GM21723 (cell line): Measurements from ENCODE around the gene EBPL.

Experiments
- ATAC-seq: cut with Tn5 transposase; IDR thresholded peaks from one replicate; pipeline ENCODE4 v1.9.1; 2021; ENCODE audit warnings: mild to moderate bottlenecking, moderate library complexity; ENCODE audit not compliant: unreplicated experiment

The EBPL gene

DNA sequence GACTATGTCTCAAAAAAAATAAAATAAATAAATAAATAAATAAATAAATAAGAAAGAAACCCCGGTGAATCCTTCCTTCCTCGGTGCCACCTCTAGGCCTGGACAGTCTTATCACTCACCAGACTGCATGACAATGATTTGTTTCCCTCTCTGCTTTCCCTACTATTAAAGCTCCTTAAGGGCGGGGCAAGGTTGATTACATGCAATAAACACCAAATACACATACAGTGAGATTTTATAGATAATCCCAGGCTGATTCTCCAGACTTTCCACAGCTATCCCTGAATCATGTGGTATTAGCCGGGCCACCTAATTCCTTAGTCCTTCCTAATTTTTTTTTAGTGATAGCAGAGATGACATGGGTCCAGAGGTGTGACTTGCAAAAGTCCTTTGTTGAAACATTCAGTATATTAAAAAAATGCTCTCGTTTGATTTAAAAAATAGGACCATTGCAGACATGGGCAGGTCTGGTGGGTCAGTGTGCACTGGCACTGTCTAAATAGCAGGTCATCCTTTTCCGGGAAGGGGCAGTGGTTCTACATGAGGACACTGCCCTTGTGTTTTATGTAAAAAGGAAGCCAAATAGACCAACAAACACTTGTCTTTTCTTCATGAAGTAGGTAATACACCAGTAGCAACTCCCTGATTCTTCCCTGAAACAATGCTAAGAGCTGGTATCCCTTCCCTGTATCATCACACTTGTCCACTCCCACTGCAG lies 14.5 kb downstream of the EBPL start:
- no peak for ATAC-seq

DNA sequence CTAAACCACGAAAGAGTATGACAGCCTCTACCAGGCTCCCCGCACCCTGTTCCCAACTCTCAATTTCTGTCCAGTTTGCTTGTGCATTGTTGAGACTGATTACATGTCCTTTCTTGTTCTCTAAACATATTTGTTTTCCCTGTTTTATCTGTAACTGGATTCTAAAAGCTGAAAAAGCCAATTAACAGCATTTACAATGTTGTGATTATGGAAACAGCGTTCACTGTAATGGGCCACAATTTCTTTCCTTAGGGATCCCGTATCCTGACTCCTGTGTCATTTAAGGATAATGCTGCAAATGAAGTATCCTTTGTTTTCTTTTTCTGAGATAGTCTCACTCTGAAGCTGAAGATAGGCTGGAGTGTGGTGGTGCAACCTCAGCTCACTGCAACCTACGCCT lies 20.5 kb downstream of the EBPL start:
- no peak for ATAC-seq

DNA sequence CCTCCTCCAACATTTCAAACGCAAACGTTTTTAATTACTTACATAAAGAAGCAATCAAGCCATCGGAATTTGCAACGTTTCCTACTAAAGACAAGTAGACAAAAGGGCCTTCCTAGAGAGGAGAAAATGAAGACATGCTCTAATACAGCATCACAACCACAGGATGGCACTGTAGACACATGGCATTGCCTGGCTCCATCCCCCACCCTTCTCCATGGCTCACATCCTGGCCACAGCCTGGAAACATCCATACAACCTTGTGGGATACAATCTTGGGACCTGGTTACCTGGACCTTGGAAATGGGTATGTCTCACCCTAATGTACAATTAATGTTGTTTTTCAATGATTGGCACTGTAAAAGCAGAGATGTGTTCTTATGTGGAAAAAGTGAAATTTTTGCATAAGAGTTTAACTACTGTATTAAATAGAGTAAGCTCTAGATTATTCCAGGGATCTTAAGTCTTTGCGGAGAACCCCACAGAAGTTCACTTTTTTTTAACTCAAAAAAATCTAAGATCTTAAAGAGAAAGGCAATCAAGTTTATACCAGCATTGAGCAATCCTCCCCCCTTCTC lies 21.5 kb downstream of the EBPL start:
- no peak for ATAC-seq

DNA sequence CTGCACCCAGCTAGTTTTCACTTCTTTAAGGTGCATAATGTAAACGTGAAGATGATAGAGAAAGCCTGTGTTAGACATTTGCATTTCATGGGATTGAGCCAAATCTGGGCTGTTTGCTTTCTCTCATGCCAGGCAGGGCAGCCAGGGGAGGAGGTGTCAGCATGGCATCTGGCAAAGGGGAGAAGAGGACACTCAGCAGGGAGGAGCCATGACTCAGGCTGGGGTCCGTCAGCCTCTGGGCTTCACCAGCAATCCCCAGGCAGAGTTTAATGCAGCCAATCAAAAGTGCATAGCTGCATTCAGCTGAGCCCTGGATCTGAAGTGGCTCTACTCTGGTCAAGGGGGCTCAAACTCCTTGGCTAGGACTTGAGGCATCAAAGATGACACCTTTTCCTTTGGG lies 23.5 kb downstream of the EBPL start:
- no peak for ATAC-seq

DNA sequence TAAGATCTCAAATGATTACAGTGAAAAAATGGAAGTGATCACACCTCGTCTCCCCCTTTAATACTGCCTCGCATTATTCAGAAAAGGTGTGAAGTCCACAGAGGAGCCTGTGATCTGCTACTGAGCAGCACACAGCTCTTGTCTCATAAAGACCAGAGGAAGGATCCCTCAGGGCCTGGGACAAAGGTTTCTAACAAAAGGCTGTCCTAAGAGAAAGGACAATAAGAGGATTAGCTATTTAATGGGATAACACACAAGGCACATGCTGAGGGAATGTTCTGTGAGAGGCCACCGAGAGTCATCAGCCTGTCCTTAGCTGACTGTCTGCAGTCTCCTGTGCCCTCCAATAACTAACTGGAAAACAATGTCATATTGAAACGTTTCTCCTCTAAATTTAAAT lies 26.7 kb downstream of the EBPL start:
- ATAC-seq: no peak

DNA sequence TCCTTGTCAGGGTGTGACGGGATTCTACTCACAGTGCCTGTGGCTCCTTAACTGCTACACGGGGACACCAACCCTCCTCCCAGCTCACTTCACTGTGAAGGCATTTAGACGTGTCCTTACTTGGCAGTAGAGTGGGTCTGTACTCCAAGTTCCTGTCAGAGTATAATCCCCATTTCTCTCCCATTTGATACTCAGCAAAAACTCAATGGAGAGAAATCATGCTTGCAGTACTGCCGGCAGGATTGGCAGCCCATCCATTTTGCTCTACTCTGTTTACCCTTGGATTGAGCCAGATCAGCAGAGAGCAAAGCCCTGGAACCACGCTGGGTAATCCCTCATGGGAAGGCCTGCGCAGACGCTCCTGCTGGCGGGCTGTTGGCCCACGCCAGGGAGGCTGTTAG lies 34.0 kb downstream of the EBPL start:
- no peak for ATAC-seq

DNA sequence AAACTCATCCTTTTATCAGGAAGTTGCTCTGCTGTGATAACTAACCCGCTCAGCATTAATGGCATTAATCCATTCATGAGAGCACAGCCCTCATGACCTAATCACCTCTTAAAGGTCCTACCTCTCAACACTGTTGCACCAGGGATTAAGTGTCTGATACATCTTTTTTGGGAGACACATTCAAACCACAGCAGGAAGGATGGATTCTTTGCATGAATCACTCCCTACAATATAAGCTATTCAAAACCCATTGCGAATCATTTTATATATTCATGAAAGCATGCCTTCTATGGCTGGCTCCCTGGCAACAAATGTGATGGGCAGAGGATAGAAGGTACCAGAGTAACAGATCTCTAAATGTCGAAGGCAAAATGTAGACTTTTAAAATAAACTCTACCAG lies 35.4 kb downstream of the EBPL start:
- ATAC-seq: no peak

DNA sequence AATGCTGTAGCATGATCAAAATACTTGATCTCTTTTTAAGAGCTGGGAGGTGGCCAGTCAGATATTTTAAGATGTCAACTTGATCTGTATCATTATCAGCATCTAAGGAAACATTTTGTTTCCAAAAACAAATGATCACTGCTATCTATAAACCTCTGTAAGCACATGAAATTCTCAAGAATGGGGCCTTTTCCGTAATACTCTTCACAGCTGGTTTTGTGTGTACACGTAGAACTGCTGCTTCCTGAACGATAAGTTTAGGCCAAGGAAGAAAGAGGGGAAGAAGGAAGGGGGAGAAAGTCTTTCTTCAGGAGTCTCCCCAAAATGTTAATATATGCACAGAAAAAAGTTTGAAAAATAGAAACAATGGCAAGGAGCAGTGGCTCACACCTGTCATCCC lies 37.3 kb downstream of the EBPL start:
- ATAC-seq: no peak

DNA sequence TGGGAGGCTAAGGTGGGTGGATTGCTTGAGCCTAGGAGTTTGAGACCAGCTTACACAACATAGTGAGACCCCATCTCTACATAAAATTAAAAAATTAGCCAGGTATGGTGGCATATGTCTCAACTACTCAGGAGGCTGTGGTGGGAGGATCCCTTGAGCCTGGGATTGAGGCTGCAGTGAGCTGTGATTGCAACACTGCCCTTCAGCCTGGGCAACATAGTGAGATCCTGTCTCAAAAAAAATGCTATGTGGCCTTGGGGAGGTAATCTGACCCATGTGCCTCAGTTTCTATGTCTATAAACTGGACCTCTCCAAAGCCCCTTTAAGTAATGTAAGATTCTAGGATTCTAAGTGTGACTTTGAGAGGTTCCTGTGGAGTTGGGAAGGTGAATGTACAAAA lies 37.8 kb downstream of the EBPL start:
- ATAC-seq: no peak

DNA sequence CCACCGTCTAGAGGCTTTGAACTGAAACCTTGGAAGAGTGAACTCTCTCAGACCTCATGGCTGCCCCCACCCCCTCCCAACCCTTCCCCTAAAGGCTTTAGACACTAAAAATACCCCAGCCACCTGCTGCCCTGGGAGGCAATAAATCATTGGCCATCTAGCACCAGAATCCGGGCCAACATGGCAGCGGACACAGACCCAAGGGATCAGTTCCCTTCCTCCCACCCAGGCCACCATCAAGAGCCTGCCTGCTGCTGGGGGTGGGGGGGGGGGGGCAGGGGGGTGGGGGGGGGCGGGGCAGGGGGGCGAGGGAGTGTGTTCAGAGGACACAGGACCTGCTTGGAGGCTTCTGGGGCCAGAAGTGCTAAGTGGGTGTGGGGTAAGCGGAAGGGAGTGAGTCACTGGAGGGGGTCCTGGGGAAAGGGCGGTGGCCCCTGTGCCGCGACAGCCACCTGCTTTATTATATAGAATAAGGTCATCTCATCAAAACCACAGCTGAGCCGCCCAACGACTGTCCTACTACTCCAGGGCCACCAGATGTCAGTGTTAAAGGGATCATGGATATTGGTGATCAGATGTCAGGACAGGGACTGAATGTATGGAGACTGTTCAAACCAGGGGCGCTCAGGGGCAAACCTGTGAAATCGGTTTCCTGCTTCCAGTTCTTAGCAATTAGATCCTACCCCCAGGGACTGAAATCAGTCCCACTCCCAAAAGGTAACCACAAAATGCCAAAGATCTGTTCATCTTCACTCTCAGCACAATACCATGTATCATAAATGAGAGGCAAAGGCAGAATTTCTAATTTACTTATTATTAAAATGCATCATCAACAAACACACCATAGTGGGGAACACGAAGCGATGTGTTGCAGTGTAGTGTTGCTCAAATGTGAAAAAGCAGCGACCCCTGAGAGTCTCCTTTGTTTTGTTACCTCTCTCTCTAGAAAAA lies 38.7 kb downstream of the EBPL start:
- no peak for ATAC-seq

DNA sequence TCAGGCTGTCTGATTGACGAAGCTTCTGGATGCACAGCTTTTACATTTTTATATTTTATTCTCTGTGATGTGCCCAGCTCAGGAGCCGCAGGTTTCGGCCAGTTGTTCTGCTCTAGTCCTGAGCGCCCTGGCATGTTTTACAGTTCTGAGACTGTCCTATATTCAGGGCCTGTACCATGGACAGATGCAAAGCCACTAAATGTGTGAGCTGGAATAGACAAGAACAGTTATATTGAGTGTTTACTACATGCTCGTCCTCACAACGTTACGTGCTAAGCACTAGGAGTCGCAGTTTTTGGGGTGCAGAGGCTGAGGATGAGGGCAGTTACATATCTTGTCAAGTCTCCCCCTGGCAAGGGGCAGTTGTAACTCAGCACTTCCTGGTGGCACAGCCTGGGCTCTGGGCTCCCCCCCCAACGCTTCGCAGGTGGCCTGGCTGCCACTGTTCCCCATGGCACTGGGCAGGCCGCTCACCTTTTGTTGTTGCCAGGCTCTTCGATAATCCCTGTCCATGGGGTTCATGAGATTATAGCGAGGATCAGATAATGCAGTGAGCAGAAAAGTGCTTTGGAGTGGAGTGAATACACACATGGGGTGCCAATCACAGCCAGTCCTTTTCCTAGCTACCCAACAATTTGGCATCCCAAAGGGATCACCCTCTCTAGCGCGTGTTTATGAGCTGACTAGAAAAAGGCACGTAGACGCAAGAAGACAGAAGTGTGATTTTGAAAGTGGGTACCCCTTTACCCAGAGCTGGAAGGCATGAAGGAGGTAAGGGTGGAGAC lies 39.5 kb downstream of the EBPL start:
- no peak for ATAC-seq

DNA sequence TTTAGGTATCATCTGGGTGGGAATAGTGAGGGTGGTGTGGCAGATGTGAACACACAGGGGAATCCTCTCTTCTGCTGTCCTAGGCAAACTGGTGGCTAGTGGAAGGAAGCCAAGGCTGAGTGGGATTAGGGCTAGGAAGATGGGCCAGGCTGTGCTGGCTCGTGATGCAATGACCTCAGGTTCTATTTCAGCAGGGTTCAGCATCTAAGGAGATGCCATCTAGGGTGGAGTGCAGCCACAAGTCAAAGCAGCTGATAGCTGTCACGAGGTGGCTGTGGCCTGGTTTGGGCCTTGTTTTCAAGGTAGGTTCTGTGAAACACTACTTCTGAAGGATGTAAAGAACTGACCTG lies 41.3 kb downstream of the EBPL start:
- no peak for ATAC-seq

DNA sequence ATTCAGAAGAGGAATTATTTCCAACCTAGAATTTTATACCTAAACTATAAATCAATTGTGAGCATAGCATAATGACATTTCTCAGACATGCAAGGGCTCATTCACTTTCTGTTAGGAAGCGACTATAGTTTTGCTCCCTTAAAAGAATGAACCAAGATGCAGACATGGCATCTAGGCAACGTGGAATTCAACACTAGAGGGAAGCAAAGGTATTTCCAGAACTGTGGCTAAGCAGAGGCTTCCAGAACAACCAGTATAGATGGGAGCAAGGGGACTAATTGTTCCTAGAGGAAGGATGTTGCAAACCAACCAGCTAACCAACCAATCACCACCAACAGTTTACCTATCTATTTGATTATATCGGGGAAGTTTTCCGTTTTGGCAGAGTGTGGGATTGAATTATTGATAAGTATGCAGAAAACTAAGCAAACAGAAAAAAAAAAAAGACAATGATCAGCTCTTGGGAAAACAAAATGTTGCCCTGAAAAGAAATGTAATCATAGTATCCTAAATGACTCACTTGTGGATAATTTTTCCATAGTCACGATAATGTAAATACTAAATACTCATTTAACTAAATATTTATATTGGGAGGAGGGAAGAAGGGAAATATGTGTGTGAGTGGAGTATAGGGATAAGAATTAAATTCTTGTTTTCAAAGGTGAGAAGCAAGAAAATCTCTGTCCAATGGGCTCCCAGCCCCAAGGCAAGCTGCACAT lies 41.9 kb downstream of the EBPL start:
- ATAC-seq: no peak

DNA sequence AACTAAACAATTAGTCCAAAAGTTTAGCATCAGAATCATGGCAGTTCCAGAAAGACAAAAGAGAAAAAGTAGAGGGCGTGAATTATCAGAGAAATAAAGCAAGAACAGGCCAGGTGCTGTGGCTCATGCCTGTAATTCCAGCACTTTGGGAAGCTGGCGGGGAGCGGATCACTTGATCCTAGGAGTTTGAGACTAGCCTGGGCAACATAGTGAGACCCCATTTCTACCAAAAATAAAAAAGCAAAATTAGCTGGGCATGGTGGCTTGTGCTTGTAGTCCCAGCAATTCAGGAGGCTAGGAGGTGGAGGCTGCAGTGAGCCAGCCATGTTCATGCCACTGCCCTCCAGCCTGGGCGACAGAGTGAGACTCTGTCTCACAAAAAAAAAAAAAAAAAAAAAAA lies 44.6 kb downstream of the EBPL start:
- no peak for ATAC-seq

DNA sequence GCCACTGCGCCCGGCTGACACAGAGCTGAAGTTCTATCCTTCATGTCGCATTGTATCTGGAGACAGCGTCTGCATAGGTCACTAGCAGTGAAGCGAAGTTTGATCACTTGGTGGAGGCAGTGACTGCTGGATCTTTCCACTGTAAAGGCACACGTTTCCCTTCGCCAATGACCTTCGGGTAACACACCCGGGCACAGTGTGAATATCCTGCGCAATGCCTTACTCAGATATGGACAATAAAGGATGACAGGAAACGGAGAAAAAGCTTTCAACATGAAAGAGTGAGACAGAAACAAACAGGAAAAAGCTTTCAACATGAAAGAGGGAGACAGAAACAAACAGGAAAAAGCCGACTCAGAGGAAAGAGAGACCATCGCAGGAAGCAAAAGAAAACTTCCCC lies 45.8 kb downstream of the EBPL start:
- no peak for ATAC-seq

DNA sequence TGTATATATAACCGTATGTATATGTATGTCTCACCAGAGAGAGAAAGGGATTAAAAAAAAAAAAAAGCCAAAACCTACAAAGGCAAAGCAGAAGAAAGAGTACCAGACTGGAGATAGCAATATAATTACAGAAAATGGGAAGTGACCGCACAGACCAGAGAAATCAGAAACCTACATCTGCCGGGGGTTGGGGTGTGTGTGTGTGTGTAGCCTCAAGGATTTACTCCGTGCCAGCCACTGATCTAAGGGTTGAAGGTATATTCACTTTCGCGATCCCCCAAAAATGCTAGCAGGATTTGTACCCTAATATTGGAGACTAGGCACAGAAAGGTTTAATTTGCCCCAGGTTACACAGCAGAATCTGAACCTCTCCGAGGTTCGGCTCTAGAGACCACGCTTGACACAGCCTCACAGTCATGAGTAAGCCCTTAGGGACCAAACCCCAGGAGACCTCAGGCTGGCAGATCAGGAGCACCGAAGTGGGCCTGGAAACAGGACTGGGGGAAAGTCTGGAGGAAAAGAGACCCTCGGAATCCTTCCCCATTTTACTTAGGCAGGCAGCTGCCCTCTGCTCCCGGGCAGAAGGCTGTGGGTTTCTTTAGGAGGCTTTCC lies 48.1 kb downstream of the EBPL start:
- ATAC-seq: no peak

DNA sequence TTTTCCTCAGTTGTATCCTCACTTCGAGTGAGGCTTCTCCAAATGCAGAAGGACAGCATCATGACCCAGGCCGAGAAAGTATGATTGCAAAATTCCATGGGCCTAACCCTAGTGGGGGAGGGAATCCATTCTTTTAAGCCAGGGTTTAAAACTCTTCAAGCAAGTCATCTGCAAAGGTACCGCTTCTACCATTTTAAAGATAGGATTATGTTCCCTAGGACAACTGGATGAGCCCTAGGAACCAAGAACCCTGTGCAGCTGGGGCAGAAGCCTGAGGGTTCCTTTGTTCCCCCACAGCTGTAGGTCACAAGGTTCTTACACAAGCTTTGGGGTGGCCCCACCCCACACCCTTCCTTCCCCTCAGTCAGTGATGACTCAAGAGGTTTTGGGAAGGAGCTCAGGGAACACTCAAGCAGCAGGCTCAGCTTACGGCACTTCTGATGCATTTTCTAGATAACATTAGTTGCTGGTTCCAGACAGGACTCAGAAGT lies 49.4 kb downstream of the EBPL start:
- no peak for ATAC-seq

DNA sequence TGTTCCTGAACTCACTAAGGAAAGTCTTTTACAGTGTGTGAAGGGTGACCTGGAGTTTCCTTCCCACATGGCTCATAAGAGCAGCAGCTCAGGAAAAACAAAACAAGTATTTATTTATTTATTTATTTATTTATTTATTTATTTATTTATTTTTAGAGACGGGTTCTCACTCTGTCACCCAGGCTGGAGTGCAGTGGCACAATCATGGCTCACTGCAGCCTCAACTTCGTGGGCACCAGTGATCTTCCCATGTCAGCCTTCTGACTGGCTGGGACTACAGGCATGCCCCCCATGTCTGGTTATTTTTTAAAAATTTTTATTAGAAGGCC lies 52.6 kb downstream of the EBPL start:
- no peak for ATAC-seq

DNA sequence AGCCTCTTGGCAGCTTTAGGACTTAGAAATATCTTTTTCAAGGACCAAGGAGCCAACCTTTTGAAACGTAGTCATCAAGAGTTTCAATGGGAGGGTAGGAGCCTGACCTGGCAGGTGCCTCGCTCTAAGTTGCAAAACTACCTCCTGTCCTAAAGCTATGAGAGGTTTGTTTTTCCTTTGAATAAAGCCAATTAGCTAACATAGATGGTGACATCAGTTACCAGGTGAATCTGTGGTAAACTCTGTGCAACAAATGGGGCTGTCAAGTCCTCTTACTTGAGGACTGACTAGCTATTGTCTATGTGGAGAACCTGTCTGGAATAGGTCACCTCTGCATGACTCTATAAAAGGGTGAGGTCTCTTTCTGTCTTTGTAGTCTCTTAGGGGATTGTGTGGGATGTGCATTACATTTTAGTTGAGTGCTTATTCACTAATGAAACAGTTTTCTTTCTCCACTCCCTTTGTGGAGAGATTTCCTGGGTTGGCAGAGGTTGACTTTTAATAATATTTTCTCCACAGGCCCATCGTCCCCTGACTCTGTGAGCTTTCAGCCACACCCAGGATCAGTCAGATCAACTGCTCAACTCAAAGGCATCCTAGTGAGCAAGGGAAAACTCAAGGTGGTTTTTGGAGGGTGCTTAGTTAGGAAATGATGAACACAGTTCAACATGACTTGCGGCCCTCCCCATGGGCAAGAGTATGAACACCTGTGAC lies 53.1 kb downstream of the EBPL start:
- ATAC-seq: no peak

DNA sequence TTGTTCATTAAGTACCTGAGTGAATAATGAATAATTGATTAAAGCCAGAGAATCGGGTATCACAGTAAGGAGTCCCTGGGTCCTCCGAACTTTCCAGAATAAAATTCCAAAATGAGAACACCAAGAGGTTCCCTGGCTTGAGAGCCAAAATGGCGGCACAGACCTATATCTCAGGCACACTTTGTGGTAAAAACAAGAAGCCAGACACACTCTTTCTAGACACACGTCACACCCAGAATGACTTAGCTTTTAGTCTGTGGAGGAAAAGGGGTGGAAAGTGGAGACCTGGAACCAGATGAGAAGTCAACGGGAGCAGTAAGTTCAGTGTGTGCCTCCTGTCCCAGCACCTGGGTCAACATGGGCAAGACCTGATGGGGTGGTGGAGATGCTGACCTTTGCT lies 54.6 kb downstream of the EBPL start:
- ATAC-seq: no peak
